GM12892 (cell line): ENCODE measurements around the gene SERTM2.

Experiments
- POLR2A ChIP-seq: IDR thresholded peaks from 2 replicates; pipeline ENCODE4 v1.6.1; 2011; ENCODE audit warnings: low read depth, low read length, control low read depth
- POLR2AphosphoS5 ChIP-seq: IDR thresholded peaks from 2 replicates; pipeline ENCODE4 v1.6.1; 2011; ENCODE audit warnings: low read depth, low read length, control low read depth
- TAF1 ChIP-seq: IDR thresholded peaks from 2 replicates; pipeline ENCODE4 v1.6.1; 2011; ENCODE audit warnings: low read depth, mild to moderate bottlenecking, control low read depth, low read length, borderline replicate concordance

GRCh38 chrX:111518667-111519066 lies 7.2 kb downstream of the SERTM2 start:
- TF ChIP-seq POLR2AphosphoS5 (no peak), POLR2A (no peak), TAF1 (no peak)
